Caco-2 (cell line): ENCODE results near the gene MEDAG. TPM values are rescaled to one million over a fixed set of nuclear protein-coding genes. Genes with fewer than 3 reads are reported as not detected.

Experiments
- BruUV-seq: library from RNA; stranded (reverse); fragments of 400-500 nt; replicated peaks from 2 replicates; lab custom pipeline; 2021; lab: Mats Ljungman, UMichigan
- CTCF ChIA-PET: fragments of 300-600 bp; sonication (Branson Sonifier 250); formaldehyde crosslinking; loops from one replicate; lab custom pipeline; 2022; ENCODE audit warnings: antibody characterized with exemption; lab: Charles Lee
- POLR2A ChIA-PET: fragments of 300-600 bp; sonication (Branson Sonifier 250); formaldehyde crosslinking; loops from one replicate; lab custom pipeline; 2022; ENCODE audit warnings: antibody characterized with exemption; lab: Charles Lee
- DNase-seq, 2 experiments: peaks; one replicate each; pipeline versions ENCODE4 v3.0.0 to v3.0.0-alpha.2; 2020 to 2022
- H3K27me3 ChIP-seq: replicated peaks from 2 replicates; pipeline ENCODE4 v1.6.0; 2011; ENCODE audit warnings: low read length; ENCODE audit not compliant: control insufficient read depth, insufficient read depth
- H3K36me3 ChIP-seq: 2 replicates; pipeline ENCODE4 v1.5.1; 2011; ENCODE audit warnings: low read length; ENCODE audit not compliant: control insufficient read depth, insufficient read depth
- H3K4me1 ChIP-seq: fragments of 250-450 bp; sonication (Bioruptor Pico); 2 replicates; pipeline ENCODE4 v1.5.1; 2020; ENCODE audit warnings: mild to moderate bottlenecking
- H3K4me3 ChIP-seq: 2 replicates; pipeline ENCODE4 v1.5.1; 2011; ENCODE audit warnings: low read depth, mild to moderate bottlenecking, control low read depth, low read length
- H3K9me3 ChIP-seq: fragments of 250-450 bp; sonication (Bioruptor Pico); 2 replicates; pipeline ENCODE4 v1.5.1; 2020; ENCODE audit warnings: mild to moderate bottlenecking, moderate library complexity
- H3K27ac Mint-ChIP-seq: one replicate; pipeline ENCODE4 v1.8.0; 2022; ENCODE audit warnings: mixed read lengths; ENCODE audit not compliant: unreplicated experiment
- H3K27me3 Mint-ChIP-seq: one replicate; pipeline ENCODE4 v1.8.0; 2022; ENCODE audit warnings: mixed read lengths; ENCODE audit not compliant: insufficient read depth, unreplicated experiment
- H3K36me3 Mint-ChIP-seq: one replicate; pipeline ENCODE4 v1.8.0; 2022; ENCODE audit warnings: mild to moderate bottlenecking, mixed read lengths; ENCODE audit not compliant: insufficient read depth, unreplicated experiment
- H3K4me1 Mint-ChIP-seq: one replicate; pipeline ENCODE4 v1.8.0; 2022; ENCODE audit warnings: low read depth, mixed read lengths; ENCODE audit not compliant: unreplicated experiment
- H3K4me3 Mint-ChIP-seq: one replicate; pipeline ENCODE4 v1.8.0; 2022; ENCODE audit warnings: mild to moderate bottlenecking, moderate library complexity, mixed read lengths; ENCODE audit not compliant: unreplicated experiment
- H3K9me3 Mint-ChIP-seq: one replicate; pipeline ENCODE4 v1.8.0; 2022; ENCODE audit warnings: mixed read lengths; ENCODE audit not compliant: unreplicated experiment
- intact Hi-C: fragments of 100-400 bp; cut with micrococcal nuclease; formaldehyde crosslinking; loops from one replicate; pipeline ENCODE4 v1.10.0; 2022; ENCODE audit not compliant: unreplicated experiment
- total RNA-seq: library from RNA; stranded (reverse); gene quantifications from 2 replicates; pipeline ENCODE4 v1.2.3, GENCODE V29; 2022
- TF ChIP-seq, protein P1 (sequence below), 2 experiments: fragments of 200-600 bp in 1 of 2; IDR thresholded peaks; 1 replicate in 1 of 2; 2 replicates in 1 of 2; pipeline versions ENCODE4 v1.5.1 to v1.8.0; 2011 to 2022; ENCODE audit warnings: antibody characterized with exemption in 1 of 2, control low read depth in 1 of 2, inconsistent platforms in 1 of 2, low read depth in 1 of 2, low read length in 1 of 2, mild to moderate bottlenecking in 1 of 2, moderate library complexity in 1 of 2; ENCODE audit not compliant: insufficient read depth in 1 of 2, severe bottlenecking in 1 of 2, unreplicated experiment in 1 of 2

The MEDAG gene
- total RNA-seq, 1 experiment from 2014 or later = not detected

DNA sequence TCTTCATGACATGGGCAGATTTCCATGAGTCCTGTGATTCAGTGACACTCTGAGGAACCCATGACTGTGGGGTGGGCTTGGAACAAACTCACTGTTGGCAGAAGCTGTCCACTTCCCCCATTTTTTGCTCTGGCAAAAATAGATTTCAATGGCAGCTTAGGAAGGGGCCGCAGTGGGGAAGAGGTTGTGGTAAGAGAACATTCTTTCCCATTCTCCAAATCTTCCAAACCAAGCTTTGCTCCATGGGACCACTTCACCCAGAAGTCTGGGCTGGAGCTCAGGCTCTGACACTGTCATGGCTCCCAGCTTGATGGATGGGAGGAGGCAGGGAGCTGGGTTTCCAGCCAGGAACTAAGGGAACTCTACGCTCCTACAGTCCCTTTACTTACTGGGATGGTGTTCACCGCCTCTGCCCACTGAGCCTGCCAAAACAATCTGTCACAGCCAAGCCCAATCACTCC, 24.9 kb upstream of the MEDAG start:
- CTCF ChIA-PET = no interaction called here
- Mint-ChIP-seq H3K9me3 (peaks cover 18% of the 10 kb centered on the region), H3K27me3 (peaks cover 4% of the 10 kb centered on the region), H3K4me3 (no peak overlapping the region), H3K27ac (no peak overlapping the region), H3K36me3 (no peaks in the 10 kb centered on the region), H3K4me1 (no peaks in the 10 kb centered on the region)
- no peaks in the 10 kb centered on the region; the same call in 1 of the 2 replicates for H3K27me3 ChIP-seq
- DNase-seq = no peak
- TF ChIP-seq, protein P1, sequence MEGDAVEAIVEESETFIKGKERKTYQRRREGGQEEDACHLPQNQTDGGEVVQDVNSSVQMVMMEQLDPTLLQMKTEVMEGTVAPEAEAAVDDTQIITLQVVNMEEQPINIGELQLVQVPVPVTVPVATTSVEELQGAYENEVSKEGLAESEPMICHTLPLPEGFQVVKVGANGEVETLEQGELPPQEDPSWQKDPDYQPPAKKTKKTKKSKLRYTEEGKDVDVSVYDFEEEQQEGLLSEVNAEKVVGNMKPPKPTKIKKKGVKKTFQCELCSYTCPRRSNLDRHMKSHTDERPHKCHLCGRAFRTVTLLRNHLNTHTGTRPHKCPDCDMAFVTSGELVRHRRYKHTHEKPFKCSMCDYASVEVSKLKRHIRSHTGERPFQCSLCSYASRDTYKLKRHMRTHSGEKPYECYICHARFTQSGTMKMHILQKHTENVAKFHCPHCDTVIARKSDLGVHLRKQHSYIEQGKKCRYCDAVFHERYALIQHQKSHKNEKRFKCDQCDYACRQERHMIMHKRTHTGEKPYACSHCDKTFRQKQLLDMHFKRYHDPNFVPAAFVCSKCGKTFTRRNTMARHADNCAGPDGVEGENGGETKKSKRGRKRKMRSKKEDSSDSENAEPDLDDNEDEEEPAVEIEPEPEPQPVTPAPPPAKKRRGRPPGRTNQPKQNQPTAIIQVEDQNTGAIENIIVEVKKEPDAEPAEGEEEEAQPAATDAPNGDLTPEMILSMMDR (IDR thresholded peaks at IDR 0.05; ENCODE audit: insufficient read depth in 1 of 2, low read depth in 1 of 2, low read length in 1 of 2, severe bottlenecking in 1 of 2, unreplicated experiment in 1 of 2) = no peak
- POLR2A ChIA-PET = no interaction called here
- H3K4me1 ChIP-seq = no peaks in the 10 kb centered on the region; the same call in 1 of the 2 replicates
- no peaks in the 10 kb centered on the region for H3K9me3 ChIP-seq
- no peak overlapping the region for H3K4me3 ChIP-seq
- intact Hi-C loops = no loop called here
- no TSS peak for BruUV-seq
- H3K36me3 ChIP-seq = no peaks in the 10 kb centered on the region

- Mint-ChIP-seq H3K4me3 (no peak overlapping the region), H3K36me3 (no peaks in the 10 kb centered on the region), H3K9me3 (peaks cover 18% of the 10 kb centered on the region), H3K27me3 (peaks cover 4% of the 10 kb centered on the region), H3K4me1 (no peaks in the 10 kb centered on the region), H3K27ac (no peak overlapping the region)
- ChIA-PET CTCF (no interaction called here), POLR2A (no interaction called here)
- BruUV-seq = no TSS peak
- H3K9me3 ChIP-seq = no peaks in the 10 kb centered on the region
- TF ChIP-seq, protein P1 (IDR thresholded peaks at IDR 0.05; ENCODE audit: insufficient read depth in 1 of 2, low read depth in 1 of 2, low read length in 1 of 2, severe bottlenecking in 1 of 2, unreplicated experiment in 1 of 2) = no peak
- H3K27me3 ChIP-seq = no peaks in the 10 kb centered on the region; the same call in 1 of the 2 replicates
- intact Hi-C loops = no loop called here
- no peak for DNase-seq
- H3K4me3 ChIP-seq = no peak overlapping the region
- no peaks in the 10 kb centered on the region; the same call in 1 of the 2 replicates for H3K4me1 ChIP-seq
- H3K36me3 ChIP-seq = no peaks in the 10 kb centered on the region
These were observed 23.8 kb upstream of the MEDAG start for GRCh38 chr13:30882026-30882850.

GRCh38 chr13:30882996-30883766, 22.9 kb upstream of the MEDAG start:
- Histone ChIP-seq H3K4me1 (no peaks in the 10 kb centered on the region; the same call in 1 of the 2 replicates), H3K36me3 (no peaks in the 10 kb centered on the region), H3K9me3 (no peaks in the 10 kb centered on the region), H3K4me3 (no peak overlapping the region), H3K27me3 (no peaks in the 10 kb centered on the region; the same call in 1 of the 2 replicates)
- Mint-ChIP-seq H3K4me1 (no peaks in the 10 kb centered on the region), H3K9me3 (peaks cover 18% of the 10 kb centered on the region), H3K4me3 (no peak overlapping the region), H3K36me3 (no peaks in the 10 kb centered on the region), H3K27ac (no peak overlapping the region), H3K27me3 (peaks cover 4% of the 10 kb centered on the region)
- POLR2A ChIA-PET = no interaction called here
- TF ChIP-seq, protein P1 (IDR thresholded peaks at IDR 0.05; ENCODE audit: insufficient read depth in 1 of 2, low read depth in 1 of 2, low read length in 1 of 2, severe bottlenecking in 1 of 2, unreplicated experiment in 1 of 2) = no peak
- no TSS peak for BruUV-seq
- DNase-seq = no peak
- CTCF ChIA-PET = no interaction called here
- intact Hi-C loops = no loop called here
